Globus pallidus (tissue), 1 donor: ENCODE data around the gene AP1AR.

Experiments
- DNase-seq: peaks from one replicate; pipeline ENCODE4 v3.0.0-alpha.2; 2015; ENCODE audit warnings: low spot score

The AP1AR gene

GRCh38 chr4:112312610-112313239 is 81.1 kb downstream of the AP1AR start:
- no peak for DNase-seq

- no peak for DNase-seq
Observed at GRCh38 chr4:112315446-112315845, 83.9 kb downstream of the AP1AR start.

DNA sequence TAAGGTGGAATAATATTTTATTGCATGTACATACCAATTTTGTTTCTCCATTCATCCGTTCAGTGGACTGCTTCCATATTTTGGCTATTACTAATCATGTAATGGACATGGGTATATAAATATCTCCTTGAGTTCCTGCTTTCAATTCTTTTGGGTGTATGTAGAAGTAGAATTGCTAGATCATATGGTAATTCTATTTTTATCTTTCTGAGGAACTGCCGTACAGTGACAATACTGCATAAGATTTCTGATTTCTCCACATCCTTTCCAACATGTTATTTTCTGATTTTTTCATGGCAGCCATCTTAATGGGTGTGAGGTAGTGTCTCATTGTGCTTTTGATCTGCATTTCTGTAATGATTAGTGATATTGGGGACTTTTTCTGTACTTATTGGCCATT is 84.8 kb downstream of the AP1AR start:
- no peak for DNase-seq

DNA sequence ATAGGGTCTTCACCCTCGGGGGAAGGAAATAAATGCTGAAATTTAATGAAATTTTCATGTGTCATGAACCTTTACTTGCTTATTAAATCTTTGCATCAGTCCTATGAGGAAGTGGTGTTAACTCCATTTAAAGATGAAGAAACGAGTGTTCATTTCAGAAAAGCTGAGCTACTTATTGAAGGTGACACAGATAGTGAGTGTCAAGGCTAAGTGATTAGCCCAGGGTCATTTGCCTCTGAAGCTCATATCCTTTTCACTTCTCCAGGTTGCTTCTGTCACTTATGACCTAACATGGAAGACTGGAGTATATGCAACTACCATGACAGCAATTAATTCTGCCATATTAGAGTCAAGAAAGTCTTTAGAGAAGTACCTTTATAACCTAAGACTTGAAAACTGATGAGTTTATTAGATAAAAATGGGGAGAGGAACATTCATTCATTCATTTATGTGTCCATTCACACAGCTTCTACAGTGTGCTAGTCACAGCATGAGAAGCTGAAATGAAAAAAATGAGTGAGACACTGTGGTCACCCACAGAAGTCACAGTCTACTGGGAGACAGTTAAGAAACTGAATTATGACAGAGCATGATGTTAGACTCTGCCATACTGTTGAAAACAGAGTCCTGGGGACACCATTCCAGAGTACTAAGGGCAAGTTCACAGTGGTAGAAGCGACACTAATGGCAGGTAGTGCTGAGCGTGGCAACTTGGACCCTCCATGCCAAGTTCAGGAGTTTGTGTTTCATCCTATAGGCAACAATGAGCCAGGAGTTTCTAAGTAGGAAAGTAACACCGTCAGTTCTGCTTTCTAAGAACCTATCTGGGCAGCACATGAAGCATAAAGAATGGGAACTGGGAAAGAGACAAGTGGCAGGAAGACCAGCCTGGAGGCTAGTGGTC is 86.9 kb downstream of the AP1AR start:
- no peak for DNase-seq
